Measurements from ENCODE around the gene VSTM5. TPM values are rescaled to one million over a fixed set of nuclear protein-coding genes. Genes with fewer than 3 reads are reported as not detected.

The VSTM5 gene, protein sequence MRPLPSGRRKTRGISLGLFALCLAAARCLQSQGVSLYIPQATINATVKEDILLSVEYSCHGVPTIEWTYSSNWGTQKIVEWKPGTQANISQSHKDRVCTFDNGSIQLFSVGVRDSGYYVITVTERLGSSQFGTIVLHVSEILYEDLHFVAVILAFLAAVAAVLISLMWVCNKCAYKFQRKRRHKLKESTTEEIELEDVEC
- 0.12 and 0.19 TPM in 2 replicates for polyA plus RNA-seq (2012; rRNA removed)
- 0.13 TPM in 2 replicates for polyA plus RNA-seq (2012; cell fraction: cytosol; rRNA removed)
- polyA plus RNA-seq (2012; cell fraction: nucleus; rRNA removed) = 0.52 and 0.53 TPM in 2 replicates

DNA sequence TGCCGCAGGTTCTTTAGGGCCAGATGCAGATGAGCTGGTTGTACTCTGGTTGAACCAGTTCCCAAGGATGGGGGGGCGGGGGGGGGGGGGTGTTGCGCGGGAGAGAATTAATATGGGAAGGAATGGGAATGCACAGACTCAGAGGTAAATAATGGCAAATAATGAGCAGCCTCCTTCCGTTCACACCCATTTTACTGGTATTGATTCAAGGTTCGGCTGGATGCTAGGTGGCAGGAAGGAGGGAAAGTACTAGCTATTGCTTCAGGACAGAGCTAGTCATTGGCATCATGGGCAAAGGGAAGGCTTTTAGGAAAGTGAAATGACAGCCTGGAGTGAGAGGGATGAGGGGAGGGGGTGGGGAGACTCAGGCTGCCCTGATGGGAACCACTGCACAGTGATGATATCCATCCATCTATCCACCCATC, at the start of gene VSTM5:
TSS of gene VSTM5 (minus strand) at position 25 of the 425 bp plus-strand sequence. CDS start 116 bp downstream, outside the sequence.
- TF ChIP-seq SMC3 (IDR thresholded peaks at IDR 0.05; ENCODE audit: low read depth, low read length) (no peak), JUND (IDR thresholded peaks at IDR 0.05) (no peak), NRF1 (IDR thresholded peaks at IDR 0.05; ENCODE audit: low read depth, low read length) (no peak), TAF1 (IDR thresholded peaks at IDR 0.05; ENCODE audit: borderline replicate concordance, low read depth, low read length) (no peak), ELF1 (IDR thresholded peaks at IDR 0.05) (no peak), YY1 (IDR thresholded peaks at IDR 0.05; ENCODE audit: low read depth) (no peak), MEF2A (IDR thresholded peaks at IDR 0.05; ENCODE audit: borderline replicate concordance, low read depth) (no peak)
- TF ChIP-seq, protein P1, sequence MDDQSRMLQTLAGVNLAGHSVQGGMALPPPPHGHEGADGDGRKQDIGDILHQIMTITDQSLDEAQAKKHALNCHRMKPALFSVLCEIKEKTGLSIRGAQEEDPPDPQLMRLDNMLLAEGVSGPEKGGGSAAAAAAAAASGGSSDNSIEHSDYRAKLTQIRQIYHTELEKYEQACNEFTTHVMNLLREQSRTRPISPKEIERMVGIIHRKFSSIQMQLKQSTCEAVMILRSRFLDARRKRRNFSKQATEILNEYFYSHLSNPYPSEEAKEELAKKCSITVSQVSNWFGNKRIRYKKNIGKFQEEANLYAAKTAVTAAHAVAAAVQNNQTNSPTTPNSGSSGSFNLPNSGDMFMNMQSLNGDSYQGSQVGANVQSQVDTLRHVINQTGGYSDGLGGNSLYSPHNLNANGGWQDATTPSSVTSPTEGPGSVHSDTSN (IDR thresholded peaks at IDR 0.05) = no peak
- TF ChIP-seq, protein P2, sequence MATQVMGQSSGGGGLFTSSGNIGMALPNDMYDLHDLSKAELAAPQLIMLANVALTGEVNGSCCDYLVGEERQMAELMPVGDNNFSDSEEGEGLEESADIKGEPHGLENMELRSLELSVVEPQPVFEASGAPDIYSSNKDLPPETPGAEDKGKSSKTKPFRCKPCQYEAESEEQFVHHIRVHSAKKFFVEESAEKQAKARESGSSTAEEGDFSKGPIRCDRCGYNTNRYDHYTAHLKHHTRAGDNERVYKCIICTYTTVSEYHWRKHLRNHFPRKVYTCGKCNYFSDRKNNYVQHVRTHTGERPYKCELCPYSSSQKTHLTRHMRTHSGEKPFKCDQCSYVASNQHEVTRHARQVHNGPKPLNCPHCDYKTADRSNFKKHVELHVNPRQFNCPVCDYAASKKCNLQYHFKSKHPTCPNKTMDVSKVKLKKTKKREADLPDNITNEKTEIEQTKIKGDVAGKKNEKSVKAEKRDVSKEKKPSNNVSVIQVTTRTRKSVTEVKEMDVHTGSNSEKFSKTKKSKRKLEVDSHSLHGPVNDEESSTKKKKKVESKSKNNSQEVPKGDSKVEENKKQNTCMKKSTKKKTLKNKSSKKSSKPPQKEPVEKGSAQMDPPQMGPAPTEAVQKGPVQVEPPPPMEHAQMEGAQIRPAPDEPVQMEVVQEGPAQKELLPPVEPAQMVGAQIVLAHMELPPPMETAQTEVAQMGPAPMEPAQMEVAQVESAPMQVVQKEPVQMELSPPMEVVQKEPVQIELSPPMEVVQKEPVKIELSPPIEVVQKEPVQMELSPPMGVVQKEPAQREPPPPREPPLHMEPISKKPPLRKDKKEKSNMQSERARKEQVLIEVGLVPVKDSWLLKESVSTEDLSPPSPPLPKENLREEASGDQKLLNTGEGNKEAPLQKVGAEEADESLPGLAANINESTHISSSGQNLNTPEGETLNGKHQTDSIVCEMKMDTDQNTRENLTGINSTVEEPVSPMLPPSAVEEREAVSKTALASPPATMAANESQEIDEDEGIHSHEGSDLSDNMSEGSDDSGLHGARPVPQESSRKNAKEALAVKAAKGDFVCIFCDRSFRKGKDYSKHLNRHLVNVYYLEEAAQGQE (IDR thresholded peaks at IDR 0.05; ENCODE audit: low read depth, low read length) = no peak
- TF ChIP-seq, protein P3, sequence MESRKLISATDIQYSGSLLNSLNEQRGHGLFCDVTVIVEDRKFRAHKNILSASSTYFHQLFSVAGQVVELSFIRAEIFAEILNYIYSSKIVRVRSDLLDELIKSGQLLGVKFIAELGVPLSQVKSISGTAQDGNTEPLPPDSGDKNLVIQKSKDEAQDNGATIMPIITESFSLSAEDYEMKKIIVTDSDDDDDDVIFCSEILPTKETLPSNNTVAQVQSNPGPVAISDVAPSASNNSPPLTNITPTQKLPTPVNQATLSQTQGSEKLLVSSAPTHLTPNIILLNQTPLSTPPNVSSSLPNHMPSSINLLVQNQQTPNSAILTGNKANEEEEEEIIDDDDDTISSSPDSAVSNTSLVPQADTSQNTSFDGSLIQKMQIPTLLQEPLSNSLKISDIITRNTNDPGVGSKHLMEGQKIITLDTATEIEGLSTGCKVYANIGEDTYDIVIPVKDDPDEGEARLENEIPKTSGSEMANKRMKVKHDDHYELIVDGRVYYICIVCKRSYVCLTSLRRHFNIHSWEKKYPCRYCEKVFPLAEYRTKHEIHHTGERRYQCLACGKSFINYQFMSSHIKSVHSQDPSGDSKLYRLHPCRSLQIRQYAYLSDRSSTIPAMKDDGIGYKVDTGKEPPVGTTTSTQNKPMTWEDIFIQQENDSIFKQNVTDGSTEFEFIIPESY (IDR thresholded peaks at IDR 0.05; ENCODE audit: borderline replicate concordance, low read depth) = no peak
- H3K4me2 ChIP-seq = peak within 1 kb of the TSS; percentile 71; the same call in 1 of the 2 replicates
- POLR2A ChIA-PET = interaction anchor here (1.2 kb wide), 3 partner anchors 66 to 278 kb away, joined by 3 to 4 read pairs (median 3); partner anchors contain the start of genes C11orf54, MED17, PANX1 and TAF1D

More for the DNA sequence above, at the start of gene VSTM5:
- H3F3A ChIP-seq (replicated peaks; ENCODE audit: insufficient read depth) = no peaks in the 10 kb centered on the region
- CTCF ChIA-PET = interaction anchor here (0.7 to 1.2 kb wide), 3 partner anchors 9 to 59 kb away, joined by 3 read pairs; no protein-coding TSS in a partner anchor
- H3K4me3 ChIP-seq (ENCODE audit: low read depth in 2 of 2, low read length in 1 of 2) = peak within 1 kb of the TSS in 1 of 2 experiments; percentile 42
- H4K20me1 ChIP-seq (ENCODE audit: insufficient read depth) = no peaks in the 10 kb centered on the region
- H3K36me3 ChIP-seq (replicated peaks in 1 of 2; ENCODE audit: control insufficient read depth in 1 of 2, insufficient read depth in 2 of 2, low read length in 1 of 2) = no peaks in the 10 kb centered on the region
- peak within 1 kb of the TSS in 1 of 2 experiments; percentile 5; a peak in 1 of 4 replicates for H3K27ac ChIP-seq (ENCODE audit: low read depth in 2 of 2, low read length in 1 of 2)
- WGBS (ENCODE audit: low lambda C conversion rate) = 34% methylated on average over 6 of the region's 6 CpGs
- no peaks in the 10 kb centered on the region for H3K79me2 ChIP-seq (ENCODE audit: insufficient read depth)
- DNase-seq = no peak
- no peaks in the 10 kb centered on the region for H3K9me3 ChIP-seq
- no peaks in the 10 kb centered on the region for H3K27me3 ChIP-seq (ENCODE audit: insufficient read depth)
- H3K9ac ChIP-seq = peak within 1 kb of the TSS; percentile 21; the same call in 1 of the 2 replicates
- no peaks in the 10 kb centered on the region for H3K9me2 ChIP-seq
- peaks cover 5 to 8% of the 10 kb centered on the region in 2 experiments; a peak in 2 of 4 replicates for H3K4me1 ChIP-seq (ENCODE audit: control insufficient read depth in 1 of 2, insufficient read depth in 2 of 2, low read depth in 1 of 2, low read length in 1 of 2)
- H2AFZ ChIP-seq (ENCODE audit: low read depth) = peak within 1 kb of the TSS; percentile 78; the same call in 1 of the 2 replicates

Measured in SK-N-SH (cell line).